ENCODE data around the gene TCF7L2.

GRCh38 chr10:112962343-112962742 lies 12.3 kb downstream of the TCF7L2 start:
- TF ChIP-seq CTCF (IDR thresholded peaks at IDR 0.05) (no peak), POLR2A (IDR thresholded peaks at IDR 0.05) (no peak)

All from body of pancreas (tissue), 4 donors.